IMR-90 (cell line): ENCODE measurements around the gene PTPRN2. TPM values are rescaled to one million over a fixed set of nuclear protein-coding genes. Genes with fewer than 3 reads are reported as not detected.

Experiments
- ATAC-seq: fragments of 200-7000 bp; cut with Tn5 transposase; 2 replicates; pipeline ENCODE4 v1.9.1; 2020; ENCODE audit warnings: low read depth, mild to moderate bottlenecking, moderate library complexity
- BruUV-seq: library from RNA; stranded (reverse); fragments of 400-500 nt; replicated peaks from 2 replicates; lab custom pipeline; 2021; lab: Mats Ljungman, UMichigan
- CTCF ChIA-PET: fragments of 300-600 bp; formaldehyde crosslinking; extraction: SDS; loops from one replicate; lab custom pipeline; 2021; ENCODE audit warnings: antibody characterized with exemption; lab: Yijun Ruan, JAX
- POLR2A ChIA-PET: fragments of 300-600 bp; sonication (Branson Sonifier 250); formaldehyde crosslinking; loops from one replicate; lab custom pipeline; 2022; ENCODE audit warnings: antibody characterized with exemption; ENCODE audit not compliant: unreplicated experiment; lab: Charles Lee
- DNase-seq: peaks from one replicate; pipeline ENCODE4 v3.0.0; 2013
- H2AFZ ChIP-seq: replicated peaks from 2 replicates; pipeline ENCODE3; 2013; ENCODE audit warnings: low read length, mild to moderate bottlenecking; ENCODE audit not compliant: poor library complexity
- H2AK5ac ChIP-seq: 2 replicates; pipeline ENCODE4 v1.6.1; 2013; ENCODE audit warnings: low read depth, low read length, inconsistent platforms
- H2AK9ac ChIP-seq: replicated peaks from 2 replicates; pipeline ENCODE3; 2013; ENCODE audit warnings: mild to moderate bottlenecking, low read depth, low read length, moderate library complexity; ENCODE audit not compliant: poor library complexity
- H2BK120ac ChIP-seq: 2 replicates; pipeline ENCODE4 v1.6.1; 2013; ENCODE audit warnings: low read depth, low read length, inconsistent platforms
- H2BK15ac ChIP-seq: 3 replicates; pipeline ENCODE4 v1.6.1; 2013; ENCODE audit warnings: low read depth, low read length, inconsistent platforms
- H2BK20ac ChIP-seq: 2 replicates; pipeline ENCODE4 v1.6.1; 2013; ENCODE audit warnings: low read depth, mild to moderate bottlenecking, inconsistent platforms, low read length, moderate library complexity
- H2BK5ac ChIP-seq: 2 replicates; pipeline ENCODE4 v1.6.1; 2013; ENCODE audit warnings: mild to moderate bottlenecking, low read depth, low read length, inconsistent platforms; ENCODE audit not compliant: poor library complexity, severe bottlenecking
- H3K14ac ChIP-seq: replicated peaks from 2 replicates; pipeline ENCODE4 v1.6.1; 2013; ENCODE audit warnings: low read depth, low read length, inconsistent platforms
- H3K18ac ChIP-seq: 2 replicates; pipeline ENCODE4 v1.6.1; 2013; ENCODE audit warnings: low read depth, low read length, control low read depth
- H3K23ac ChIP-seq: 2 replicates; pipeline ENCODE4 v1.6.1; 2013; ENCODE audit warnings: low read depth, low read length, inconsistent platforms
- H3K27ac ChIP-seq: 2 replicates; pipeline ENCODE4 v1.5.1; 2013; ENCODE audit warnings: mild to moderate bottlenecking, control low read depth, low read length; ENCODE audit not compliant: insufficient read depth
- H3K27me3 ChIP-seq: 2 replicates; pipeline ENCODE4 v1.6.1; 2013; ENCODE audit warnings: low read length; ENCODE audit not compliant: control insufficient read depth, insufficient read depth
- H3K36me3 ChIP-seq: 2 replicates; pipeline ENCODE4 v1.6.1; 2013; ENCODE audit warnings: low read length, mixed read lengths; ENCODE audit not compliant: control insufficient read depth, insufficient read depth
- H3K4ac ChIP-seq: 2 replicates; pipeline ENCODE4 v1.6.1; 2013; ENCODE audit warnings: low read depth, low read length, inconsistent platforms
- H3K4me1 ChIP-seq: 2 replicates; pipeline ENCODE4 v1.6.1; 2013; ENCODE audit warnings: low read length, mixed read lengths; ENCODE audit not compliant: control insufficient read depth, insufficient read depth
- H3K4me2 ChIP-seq: 2 replicates; pipeline ENCODE4 v1.6.1; 2013; ENCODE audit warnings: low read depth, mild to moderate bottlenecking, control low read depth, low read length, moderate library complexity
- H3K4me3 ChIP-seq: 2 replicates; pipeline ENCODE4 v1.5.1; 2013; ENCODE audit warnings: low read depth, mild to moderate bottlenecking, control low read depth, low read length, moderate library complexity; ENCODE audit not compliant: insufficient read depth
- H3K56ac ChIP-seq: 2 replicates; pipeline ENCODE4 v1.6.1; 2013; ENCODE audit warnings: low read length, inconsistent platforms; ENCODE audit not compliant: insufficient read depth; ENCODE audit errors: extremely low read depth
- H3K79me1 ChIP-seq, 2 experiments: 2 replicates each; pipeline ENCODE4 v1.6.1; 2013; ENCODE audit warnings: low read length in 2 of 2, inconsistent platforms in 1 of 2, low read depth in 1 of 2
- H3K9ac ChIP-seq: 2 replicates; pipeline ENCODE4 v1.6.1; 2013; ENCODE audit warnings: low read depth, low read length, control low read depth
- H3K9me1 ChIP-seq: 2 replicates; pipeline ENCODE4 v1.6.1; 2013; ENCODE audit warnings: low read length, inconsistent platforms; ENCODE audit not compliant: insufficient read depth
- H3K9me3 ChIP-seq: 2 replicates; pipeline ENCODE4 v1.6.1; 2013; ENCODE audit warnings: low read length; ENCODE audit not compliant: control insufficient read depth, insufficient read depth
- H4K20me1 ChIP-seq: 2 replicates; pipeline ENCODE4 v1.6.1; 2013; ENCODE audit warnings: low read length, inconsistent platforms; ENCODE audit not compliant: insufficient read depth
- H4K5ac ChIP-seq: 2 replicates; pipeline ENCODE4 v1.6.1; 2013; ENCODE audit warnings: mild to moderate bottlenecking, low read depth, low read length, control low read depth
- H4K8ac ChIP-seq, 2 experiments: 2 replicates each; pipeline ENCODE4 v1.6.1; 2013; ENCODE audit warnings: low read depth in 2 of 2, low read length in 2 of 2, control low read depth in 1 of 2, inconsistent platforms in 1 of 2
- H4K91ac ChIP-seq: 2 replicates; pipeline ENCODE4 v1.6.1; 2013; ENCODE audit warnings: low read depth, low read length, inconsistent platforms; ENCODE audit not compliant: insufficient read depth
- ELK1 ChIP-seq: fragments of 150-350 bp; IDR thresholded peaks from 2 replicates; pipeline ENCODE4 v1.6.1; 2016; ENCODE audit warnings: low read depth, mild to moderate bottlenecking, low read length, moderate library complexity, borderline replicate concordance
- USF2 ChIP-seq: fragments of 150-350 bp; IDR thresholded peaks from 2 replicates; pipeline ENCODE4 v1.6.1; 2017; ENCODE audit warnings: mild to moderate bottlenecking, antibody characterized with exemption, low read length, low read depth
- WGBS, 2 experiments: methylation state at CpG; one replicate each; pipeline versions ENCODE4 v1.1.5 to v1.1.7; 2013; ENCODE audit warnings: missing lambda C conversion rate in 2 of 2; ENCODE audit not compliant: insufficient read length in 1 of 2; ENCODE audit errors: extremely low coverage in 2 of 2; 5-methylcytosine and 5-hydroxymethylcytosine counted together
- dilution Hi-C: fragments of 300-500 bp; cut with HindIII; formaldehyde crosslinking; loops from one replicate; pipeline ENCODE4 v1.14.3; 2018; ENCODE audit warnings: low sequenced_read_pairs; ENCODE audit not compliant: unreplicated experiment
- in situ Hi-C: fragments of 300-500 bp; cut with MboI; formaldehyde crosslinking; loops from 3 replicates; pipeline ENCODE4 v1.14.3; 2019; ENCODE audit warnings: low sequenced_read_pairs, inconsistent platforms, mixed read lengths
- intact Hi-C: fragments of 100-400 bp; cut with micrococcal nuclease; formaldehyde crosslinking; loops from 2 replicates; pipeline ENCODE4 v1.10.0; 2022
- polyA plus RNA-seq, 3 experiments: library from polyadenylated mRNA; depleted of rRNA; stranded (reverse); fragments of >200 nt; gene quantifications; 2 replicates each; pipeline ENCODE4 v1.2.3, GENCODE V29; 2012; ENCODE audit warnings: low replicate concordance in 1 of 3
- total RNA-seq: library from RNA; depleted of rRNA; stranded (reverse); fragments of >200 nt; gene quantifications from 2 replicates; pipeline ENCODE4 v1.2.3, GENCODE V29; 2012

Gene PTPRN2
- total and polyA plus RNA-seq, 2 of the 4 experiments (the other 2 are of a cell fraction) = 0.03 TPM; not detected in 1

- H3K9me3 ChIP-seq = peaks cover 62% of the 10 kb centered on the region
- no peak overlapping the region for H3K23ac ChIP-seq
- DNase-seq (no peak), ATAC-seq (no peak)
- no peaks in the 10 kb centered on the region for H3K27me3 ChIP-seq
- dilution Hi-C loops = no loop called here
- no peaks in the 10 kb centered on the region for H3K9me1 ChIP-seq
- no peak overlapping the region for H3K14ac ChIP-seq
- no peak overlapping the region for H2BK20ac ChIP-seq
- CTCF ChIA-PET = no interaction called here
- POLR2A ChIA-PET = no interaction called here
- no peak overlapping the region for H3K18ac ChIP-seq
- no peaks in the 10 kb centered on the region for H3K4me1 ChIP-seq
- no peak overlapping the region for H2AFZ ChIP-seq
- no peaks in the 10 kb centered on the region for H4K20me1 ChIP-seq
- no peak overlapping the region for H4K8ac ChIP-seq
- WGBS, 2 experiments = 81% methylated on average over 15 of the region's 17 CpGs; no CpG with 5 or more reads in 1 of the 2 experiments
- intact Hi-C loops = no loop called here
- no peaks in the 10 kb centered on the region for H3K36me3 ChIP-seq
- no TSS peak for BruUV-seq
- H2BK5ac ChIP-seq = no peak overlapping the region
- no peak overlapping the region for H4K91ac ChIP-seq
- H3K4me3 ChIP-seq = no peak overlapping the region
- no peak overlapping the region for H2AK5ac ChIP-seq
- in situ Hi-C loops = no loop called here
- no peak overlapping the region for H3K4ac ChIP-seq
- H3K27ac ChIP-seq = no peak overlapping the region
- no peak overlapping the region for H2AK9ac ChIP-seq
- no peak overlapping the region for H3K9ac ChIP-seq
- no peak overlapping the region for H4K5ac ChIP-seq
- no peak overlapping the region for H2BK15ac ChIP-seq
- TF ChIP-seq USF2 = no peak
- no peak for TF ChIP-seq ELK1
- H3K79me1 ChIP-seq = no peaks in the 10 kb centered on the region
- H3K56ac ChIP-seq = no peak overlapping the region
- H3K4me2 ChIP-seq = no peak overlapping the region
- H2BK120ac ChIP-seq = no peak overlapping the region
Measured at GRCh38 chr7:157610671-157611295, 976.8 kb downstream of the PTPRN2 start.
